Activated CD4-positive, alpha-beta memory T cell treated with anti-CD3 and anti-CD28 coated beads for 36 hours (primary cell): ENCODE measurements around the gene AP4S1. TPM values are rescaled to one million over a fixed set of nuclear protein-coding genes. Genes with fewer than 3 reads are reported as not detected.
"Not testable (repeated sequence)": the region's sequence is repeated elsewhere in the genome, so short reads cannot be mapped to it uniquely, and the experiment has no call there.

Experiments
- CTCF ChIA-PET: fragments of 350-600 bp; sonication (Branson Sonifier 250); formaldehyde crosslinking; loops from one replicate; lab custom pipeline; 2021; ENCODE audit warnings: antibody characterized with exemption, inconsistent platforms; lab: Charles Lee
- POLR2A ChIA-PET: fragments of 350-600 bp; sonication (Branson Sonifier 250); formaldehyde crosslinking; loops from one replicate; lab custom pipeline; 2021; ENCODE audit warnings: antibody characterized with exemption; lab: Charles Lee
- DNase-seq: peaks from one replicate; pipeline ENCODE4 v3.0.0-alpha.2; 2020
- H3K27ac Mint-ChIP-seq: one replicate; pipeline ENCODE4 v1.8.0; 2021; ENCODE audit warnings: mixed read lengths
- H3K27me3 Mint-ChIP-seq: one replicate; pipeline ENCODE4 v1.8.0; 2021; ENCODE audit warnings: mixed read lengths
- H3K36me3 Mint-ChIP-seq: one replicate; pipeline ENCODE4 v1.8.0; 2021; ENCODE audit warnings: mixed read lengths
- H3K4me1 Mint-ChIP-seq: one replicate; pipeline ENCODE4 v1.8.0; 2021; ENCODE audit warnings: low read depth, mixed read lengths
- H3K4me3 Mint-ChIP-seq: one replicate; pipeline ENCODE4 v1.8.0; 2021; ENCODE audit warnings: mild to moderate bottlenecking, mixed read lengths
- H3K9me3 Mint-ChIP-seq: one replicate; pipeline ENCODE4 v1.8.0; 2021; ENCODE audit warnings: mixed read lengths
- intact Hi-C: fragments of 100-400 bp; cut with micrococcal nuclease; formaldehyde crosslinking; loops from one replicate; pipeline ENCODE4 v1.15.1; 2023
- total RNA-seq, 2 experiments: library from RNA; stranded (reverse); gene quantifications; one replicate each; pipeline ENCODE4 v1.2.3, GENCODE V29; 2021

Gene AP4S1
- total RNA-seq, 2 experiments from 2014 or later: 3.9 to 5.9 TPM

DNA sequence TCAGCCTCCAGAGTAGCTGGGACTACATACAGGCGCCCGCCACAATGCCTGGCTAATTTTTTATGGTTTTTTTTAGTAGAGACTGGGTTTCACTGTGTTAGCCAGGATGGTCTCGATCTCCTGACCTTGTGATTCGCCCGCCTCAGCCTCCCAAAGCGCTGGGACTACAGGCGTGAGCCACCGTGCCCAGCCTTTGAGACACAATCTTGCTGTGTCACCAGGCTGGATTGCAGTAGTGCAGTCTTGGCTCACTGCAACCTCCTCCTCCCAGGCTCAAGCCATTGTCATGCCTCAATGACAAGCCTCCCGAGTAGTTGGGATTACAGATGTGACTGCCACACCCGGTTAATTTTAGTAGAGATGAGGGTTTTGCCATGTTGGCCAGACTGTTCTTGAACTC, 22.1 kb downstream of the AP4S1 start:
- intact Hi-C loops: no loop called here
- ChIA-PET POLR2A (no interaction called here), CTCF (no interaction called here)
- Mint-ChIP-seq H3K4me3 (no peak overlapping the region), H3K4me1 (peaks cover 5% of the 10 kb centered on the region), H3K36me3 (no peaks in the 10 kb centered on the region), H3K27ac (no peak overlapping the region), H3K9me3 (no peaks in the 10 kb centered on the region), H3K27me3 (no peaks in the 10 kb centered on the region)
- no peak for DNase-seq

DNA sequence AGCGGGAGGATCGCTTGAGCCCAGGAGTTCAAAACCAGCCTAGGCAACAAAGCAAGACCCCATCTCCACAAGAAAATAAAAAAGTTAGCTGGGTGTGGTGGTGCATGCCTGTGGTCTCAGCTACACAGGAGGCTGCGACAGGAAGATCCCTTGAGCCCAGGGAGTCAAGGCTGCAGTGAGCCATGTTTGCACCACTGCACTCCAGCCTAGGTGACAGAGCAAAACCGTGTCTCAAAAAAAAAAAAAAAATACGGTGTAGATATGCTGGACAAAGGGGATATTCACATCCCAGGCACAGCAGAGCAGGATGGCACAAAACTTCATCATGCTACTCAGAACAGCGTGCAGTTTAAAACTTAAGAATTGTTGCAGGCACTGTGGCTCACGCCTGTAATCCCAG, 25.6 kb downstream of the AP4S1 start:
- ChIA-PET POLR2A (no interaction called here), CTCF (no interaction called here)
- Mint-ChIP-seq H3K4me3 (no peak overlapping the region), H3K27ac (no peak overlapping the region), H3K4me1 (peaks cover 5% of the 10 kb centered on the region), H3K36me3 (no peaks in the 10 kb centered on the region), H3K27me3 (no peaks in the 10 kb centered on the region), H3K9me3 (no peaks in the 10 kb centered on the region)
- no peak for DNase-seq
- intact Hi-C loops: no loop called here

DNA sequence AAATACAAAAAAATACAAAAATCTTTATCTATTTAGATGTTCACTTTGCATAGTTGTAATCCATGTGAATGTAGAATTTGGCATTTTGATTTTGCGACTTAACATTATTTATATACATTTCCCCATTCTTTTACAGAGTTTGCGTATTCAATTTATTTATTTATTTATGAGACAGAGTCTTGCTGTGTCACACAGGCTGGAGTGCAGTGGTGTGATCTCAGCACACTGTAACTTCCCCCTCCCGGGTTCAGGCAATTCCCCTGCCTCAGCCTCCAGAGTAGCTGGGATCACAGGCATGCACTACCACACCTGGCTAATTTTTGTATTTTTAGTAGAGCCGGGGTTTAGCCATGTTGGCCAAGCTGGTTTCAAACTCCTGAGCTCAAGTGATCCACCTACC, 26.1 kb downstream of the AP4S1 start:
- Mint-ChIP-seq H3K4me1 (peaks cover 5% of the 10 kb centered on the region), H3K9me3 (no peaks in the 10 kb centered on the region), H3K4me3 (no peak overlapping the region), H3K27ac (no peak overlapping the region), H3K27me3 (no peaks in the 10 kb centered on the region), H3K36me3 (no peaks in the 10 kb centered on the region)
- DNase-seq: no peak
- intact Hi-C loops: no loop called here
- ChIA-PET POLR2A (no interaction called here), CTCF (no interaction called here)

DNA sequence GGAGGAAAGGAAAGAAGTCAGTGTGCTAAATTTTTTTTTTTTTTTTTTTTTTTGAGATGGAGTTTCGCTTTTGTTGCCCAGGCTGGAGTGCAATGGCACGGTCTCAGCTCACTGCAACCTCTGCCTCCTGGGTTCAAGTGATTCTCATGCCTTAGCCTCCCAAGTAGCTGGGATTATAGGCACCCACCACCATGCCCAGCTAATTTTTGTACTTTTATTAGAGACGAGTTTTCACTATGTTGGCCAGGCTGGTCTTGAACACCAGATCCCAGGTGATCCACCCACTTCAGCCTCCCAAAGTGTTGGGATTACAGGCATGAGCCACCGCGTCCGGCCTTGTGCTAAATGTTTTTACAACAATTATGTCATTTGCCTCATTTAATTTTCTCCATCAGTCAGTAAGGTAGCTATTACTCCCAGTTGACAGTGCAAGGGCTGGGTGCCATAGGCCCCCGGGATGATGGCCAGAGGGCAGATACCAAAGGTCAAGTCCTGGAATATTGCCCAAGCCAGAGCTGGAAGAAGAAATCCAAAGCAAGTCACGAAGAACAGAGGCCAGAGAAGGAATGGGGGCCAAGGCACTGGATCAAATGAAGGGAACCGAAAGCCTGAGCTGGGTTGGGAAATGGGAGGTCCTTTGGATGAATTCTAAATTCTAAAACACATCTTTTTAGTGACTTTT, 27.6 kb downstream of the AP4S1 start:
- H3K4me1 Mint-ChIP-seq, H3K27ac Mint-ChIP-seq, DNase-seq, H3K36me3 Mint-ChIP-seq, POLR2A ChIA-PET, H3K27me3 Mint-ChIP-seq, H3K4me3 Mint-ChIP-seq, H3K9me3 Mint-ChIP-seq, intact Hi-C loops: not testable (repeated sequence)
- CTCF ChIA-PET: interaction anchor here (0.6 kb wide), 1 partner anchor 24 kb away, joined by 3 read pairs; no protein-coding TSS in a partner anchor

DNA sequence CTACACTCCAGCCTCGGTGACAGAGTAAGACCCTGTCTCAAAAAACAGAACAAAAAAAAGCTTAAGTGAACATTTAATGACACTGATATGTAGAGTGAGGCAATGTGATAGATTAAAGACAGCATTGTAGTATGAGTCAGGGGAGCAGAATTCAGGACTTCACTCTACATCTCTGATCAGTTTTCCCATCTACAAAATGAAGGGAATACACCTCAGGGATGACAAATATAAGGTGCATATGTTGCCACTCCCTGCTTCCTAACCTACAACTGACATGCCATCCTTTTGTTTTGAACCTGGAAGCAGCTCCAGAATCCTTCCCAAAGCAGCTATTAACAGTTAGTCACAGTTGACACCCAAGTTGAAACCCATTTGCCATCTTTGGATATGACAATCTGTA, 31.6 kb downstream of the AP4S1 start:
- Mint-ChIP-seq H3K9me3 (no peaks in the 10 kb centered on the region), H3K27ac (no peak overlapping the region), H3K4me1 (peaks cover 10% of the 10 kb centered on the region), H3K4me3 (no peak overlapping the region), H3K27me3 (no peaks in the 10 kb centered on the region), H3K36me3 (no peaks in the 10 kb centered on the region)
- intact Hi-C loops: no loop called here
- ChIA-PET POLR2A (no interaction called here), CTCF (no interaction called here)
- DNase-seq: no peak

DNA sequence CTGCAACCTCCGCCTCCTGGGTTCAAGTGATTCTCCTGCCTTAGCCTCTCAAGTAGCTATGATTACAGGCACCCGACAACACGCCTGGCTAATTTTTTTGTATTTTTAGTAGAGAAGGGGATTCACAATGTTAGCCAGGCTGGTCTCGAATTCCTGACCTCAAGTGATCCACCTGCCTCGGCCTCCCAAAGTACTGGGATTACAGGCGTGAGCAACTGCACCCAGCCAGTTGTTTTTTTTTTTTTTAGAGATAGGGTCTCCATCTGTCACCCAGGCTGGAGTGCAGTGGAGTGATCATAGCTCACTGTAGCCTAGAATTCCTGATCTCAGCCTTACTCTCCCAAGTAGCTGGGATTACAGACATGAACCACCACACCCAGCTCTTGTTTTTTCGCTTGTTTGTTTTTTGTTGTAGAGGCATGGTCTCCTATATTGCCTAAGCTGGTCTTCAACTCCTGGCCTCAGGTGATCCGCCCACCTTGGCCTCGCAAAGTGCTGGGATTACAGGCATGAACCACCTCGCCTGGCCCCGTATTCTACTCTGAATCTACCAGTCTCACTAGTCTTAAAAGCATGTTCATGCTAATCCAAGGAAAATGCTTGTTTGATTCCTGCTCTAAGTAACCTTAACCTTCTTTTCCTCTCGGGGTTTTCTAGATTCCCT, 32.4 kb downstream of the AP4S1 start:
- no peak for DNase-seq
- ChIA-PET POLR2A (no interaction called here), CTCF (no interaction called here)
- Mint-ChIP-seq H3K9me3 (no peaks in the 10 kb centered on the region), H3K27me3 (no peaks in the 10 kb centered on the region), H3K4me1 (peaks cover 10% of the 10 kb centered on the region), H3K27ac (no peak overlapping the region), H3K36me3 (no peaks in the 10 kb centered on the region), H3K4me3 (no peak overlapping the region)
- intact Hi-C loops: no loop called here

DNA sequence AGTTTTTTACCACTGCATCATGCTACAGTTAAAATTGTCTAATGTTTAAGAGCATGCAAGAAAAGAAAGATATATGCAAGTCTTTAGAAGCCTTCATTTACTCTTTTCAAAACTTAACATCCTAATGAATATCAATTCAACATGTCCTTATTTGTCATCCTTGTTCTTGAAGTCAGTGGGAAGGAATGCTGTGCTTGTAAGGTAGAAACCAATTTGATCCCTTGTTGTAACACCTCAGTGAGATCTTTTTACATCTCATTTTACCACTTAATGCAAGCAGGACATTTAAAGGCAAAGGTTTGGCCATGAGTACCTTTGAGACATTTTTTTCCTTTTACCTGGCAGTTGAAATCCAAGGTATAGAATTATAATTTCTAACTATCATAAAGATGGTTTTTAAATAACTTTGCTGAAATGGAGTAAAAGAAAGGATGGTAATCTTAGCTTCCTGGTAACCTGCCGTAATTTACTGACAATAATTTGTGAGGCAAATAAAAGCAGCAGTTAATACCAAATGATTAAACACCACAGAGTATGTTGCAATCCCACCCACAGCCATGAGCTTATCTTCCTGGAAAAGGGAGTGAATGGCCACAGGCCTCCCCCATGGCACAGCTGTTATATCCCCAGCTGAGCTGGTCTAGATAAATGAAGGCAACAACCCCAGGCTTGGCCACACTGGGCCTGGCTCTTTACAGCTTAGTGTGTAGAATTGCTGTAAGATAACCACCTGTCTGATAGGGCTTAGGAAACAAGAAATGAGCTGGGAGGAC, 33.9 kb downstream of the AP4S1 start:
- H3K4me3 Mint-ChIP-seq: no peak overlapping the region
- intact Hi-C loops: no loop called here
- H3K36me3 Mint-ChIP-seq: no peaks in the 10 kb centered on the region
- ChIA-PET POLR2A (no interaction called here), CTCF (no interaction called here)
- no peaks in the 10 kb centered on the region for H3K9me3 Mint-ChIP-seq
- peaks cover 10% of the 10 kb centered on the region for H3K4me1 Mint-ChIP-seq
- no peak for DNase-seq
- no peaks in the 10 kb centered on the region for H3K27me3 Mint-ChIP-seq
- no peak overlapping the region for H3K27ac Mint-ChIP-seq

DNA sequence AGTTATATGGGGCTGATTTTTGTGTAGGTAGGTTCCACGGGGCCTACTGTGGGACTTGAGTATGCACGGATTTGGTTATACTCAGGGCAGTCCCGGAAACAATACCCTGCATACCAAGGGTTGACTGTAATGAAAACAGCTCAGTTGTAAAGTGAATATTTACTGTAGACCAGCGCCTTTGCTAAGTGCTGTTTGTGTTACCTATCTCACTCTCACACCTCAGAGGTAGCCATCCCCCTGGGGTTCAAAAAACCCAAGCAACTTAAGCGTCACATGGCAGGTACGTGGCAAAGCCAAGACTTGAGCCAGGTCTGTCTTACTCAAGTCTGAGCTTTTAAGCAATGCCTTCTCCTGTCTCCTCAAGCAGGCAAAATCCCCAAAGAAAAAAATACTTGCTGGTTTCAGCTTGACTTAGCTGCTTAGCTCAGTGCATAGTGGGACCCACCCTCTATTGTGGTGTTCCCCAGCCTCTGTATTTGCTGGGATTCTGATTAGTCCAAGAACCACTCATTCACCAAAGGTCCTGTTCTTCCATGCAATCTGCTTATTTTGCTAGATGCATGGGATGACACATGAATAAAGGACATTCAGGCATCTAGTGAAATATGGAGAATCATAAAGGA, 34.9 kb downstream of the AP4S1 start:
- no peaks in the 10 kb centered on the region for H3K27me3 Mint-ChIP-seq
- no peak overlapping the region for H3K4me3 Mint-ChIP-seq
- peaks cover 10% of the 10 kb centered on the region for H3K4me1 Mint-ChIP-seq
- ChIA-PET CTCF (no interaction called here), POLR2A (no interaction called here)
- H3K36me3 Mint-ChIP-seq: no peaks in the 10 kb centered on the region
- intact Hi-C loops: no loop called here
- DNase-seq: no peak
- no peak overlapping the region for H3K27ac Mint-ChIP-seq
- H3K9me3 Mint-ChIP-seq: no peaks in the 10 kb centered on the region

DNA sequence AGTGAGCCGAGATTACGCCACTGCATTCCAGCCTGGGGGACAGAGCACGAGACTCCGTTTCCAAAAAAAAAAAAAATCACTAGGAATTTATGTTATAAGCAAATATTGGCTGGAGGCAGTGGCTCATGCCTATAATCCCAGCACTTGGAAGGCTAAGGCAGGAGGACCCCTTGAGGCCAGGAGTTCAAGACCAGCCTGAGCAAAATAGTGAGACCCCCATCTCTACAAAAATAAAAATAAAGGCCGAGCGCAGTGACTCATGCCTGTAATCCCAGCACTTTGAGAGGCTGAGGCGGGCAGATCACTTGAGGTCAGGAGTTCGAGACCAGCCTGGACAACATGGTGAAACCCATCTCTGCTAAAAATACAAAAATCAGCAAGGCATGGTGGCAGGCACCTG, 37.5 kb downstream of the AP4S1 start:
- H3K9me3 Mint-ChIP-seq, H3K36me3 Mint-ChIP-seq, CTCF ChIA-PET, DNase-seq, H3K27me3 Mint-ChIP-seq, POLR2A ChIA-PET, intact Hi-C loops, H3K4me3 Mint-ChIP-seq, H3K4me1 Mint-ChIP-seq, H3K27ac Mint-ChIP-seq: not testable (repeated sequence)

DNA sequence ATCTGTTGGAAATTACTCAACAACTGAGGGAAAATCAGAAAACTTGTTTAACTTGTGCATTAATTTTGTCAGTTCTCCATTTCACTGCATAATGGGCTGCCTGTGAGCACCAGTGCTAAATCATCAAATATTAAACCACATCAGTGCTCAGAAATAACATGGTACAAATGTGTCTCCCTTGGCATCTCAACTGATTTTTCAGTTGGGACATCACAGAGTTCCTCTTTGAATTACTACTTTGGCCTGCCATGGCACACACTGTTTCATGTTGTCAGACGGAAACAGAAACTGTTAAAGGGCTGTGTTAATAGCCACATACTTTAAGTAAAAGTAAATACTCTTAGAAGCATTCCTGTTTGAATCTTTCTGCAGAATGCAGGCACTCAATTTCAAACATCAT, 42.8 kb downstream of the AP4S1 start:
- Mint-ChIP-seq H3K36me3 (peaks cover 6% of the 10 kb centered on the region), H3K4me1 (no peaks in the 10 kb centered on the region), H3K27ac (no peak overlapping the region), H3K4me3 (no peak overlapping the region), H3K27me3 (no peaks in the 10 kb centered on the region), H3K9me3 (no peaks in the 10 kb centered on the region)
- ChIA-PET POLR2A (no interaction called here), CTCF (interaction anchor here (0.7 kb wide), 1 partner anchor 88 kb away, joined by 3 read pairs; no protein-coding TSS in a partner anchor)
- intact Hi-C loops: no loop called here
- no peak for DNase-seq

DNA sequence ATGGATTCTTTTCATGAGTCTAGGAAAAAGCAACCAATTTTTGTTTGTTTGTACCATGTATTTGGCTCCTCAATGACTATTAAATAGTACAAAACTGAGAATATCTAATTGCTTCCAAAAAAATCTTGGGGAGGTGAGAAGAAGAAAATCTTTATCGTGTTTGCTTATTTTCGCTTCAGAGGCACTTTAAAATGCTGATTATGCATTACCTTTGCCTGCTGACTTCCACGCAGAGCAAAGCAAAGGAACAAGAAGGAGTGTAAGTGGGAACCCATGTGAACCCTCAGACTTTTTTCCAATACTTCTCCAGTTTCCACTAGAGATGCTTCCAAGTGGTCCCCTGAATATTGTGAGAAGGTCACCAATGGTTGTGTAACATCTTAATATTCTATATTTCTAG, 43.9 kb downstream of the AP4S1 start:
- no peaks in the 10 kb centered on the region for H3K27me3 Mint-ChIP-seq
- ChIA-PET CTCF (no interaction called here), POLR2A (no interaction called here)
- H3K4me1 Mint-ChIP-seq: no peaks in the 10 kb centered on the region
- DNase-seq: no peak
- no peaks in the 10 kb centered on the region for H3K9me3 Mint-ChIP-seq
- H3K4me3 Mint-ChIP-seq: no peak overlapping the region
- H3K27ac Mint-ChIP-seq: no peak overlapping the region
- intact Hi-C loops: no loop called here
- H3K36me3 Mint-ChIP-seq: peaks cover 6% of the 10 kb centered on the region

DNA sequence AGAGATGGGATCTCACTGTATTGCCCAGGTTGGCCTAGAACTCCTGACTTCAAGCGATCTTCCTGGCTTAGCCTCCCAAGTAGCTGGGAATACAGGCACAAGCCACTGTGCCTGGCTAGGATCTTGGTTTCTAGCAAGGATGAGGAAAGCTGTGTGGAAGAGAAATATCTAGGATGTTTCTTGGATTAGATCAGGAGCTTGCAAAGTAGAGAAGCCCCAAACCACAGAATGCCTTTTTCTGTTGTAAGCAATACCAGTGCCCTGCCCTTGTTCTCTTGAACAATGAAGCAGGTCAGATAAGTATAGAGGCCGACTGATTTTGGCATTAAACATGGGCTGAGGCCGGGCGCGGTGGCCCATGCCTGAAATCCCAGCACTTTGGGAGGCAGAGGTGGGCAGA, 45.0 kb downstream of the AP4S1 start:
- ChIA-PET CTCF (no interaction called here), POLR2A (no interaction called here)
- H3K9me3 Mint-ChIP-seq: peaks cover 4% of the 10 kb centered on the region
- intact Hi-C loops: no loop called here
- H3K27me3 Mint-ChIP-seq: no peaks in the 10 kb centered on the region
- no peak overlapping the region for H3K27ac Mint-ChIP-seq
- H3K4me1 Mint-ChIP-seq: no peaks in the 10 kb centered on the region
- H3K36me3 Mint-ChIP-seq: peaks cover 11% of the 10 kb centered on the region
- H3K4me3 Mint-ChIP-seq: no peak overlapping the region
- no peak for DNase-seq
